Measurements from ENCODE around the gene PTGDR.

GRCh38 chr14:52251724-52252123, 15.8 kb upstream of the PTGDR start:
- TF ChIP-seq EP300 (IDR thresholded peaks at IDR 0.05) = no peak
- no peak for TF ChIP-seq CTCF (IDR thresholded peaks at IDR 0.05)
